Adrenal gland (tissue), 12 donors: Measurements from ENCODE around the gene ELL2. TPM values are rescaled to one million over a fixed set of nuclear protein-coding genes. Genes with fewer than 3 reads are reported as not detected.
"Not testable (repeated sequence)": the region's sequence is repeated elsewhere in the genome, so short reads cannot be mapped to it uniquely, and the experiment has no call there.

Experiments used
- DNase-seq, 7 donors: peaks; one replicate each; pipeline ENCODE4 v3.0.0-alpha.2; 2019 to 2020
- H3K27ac ChIP-seq, 5 donors: fragments of 200-600 bp; sonication (generic) in 4 of 5; 1 replicate in 3 of 5; 2 replicates in 2 of 5; pipeline versions ENCODE4 v1.5.1 to v1.8.0; 2016 to 2020; ENCODE audit warnings: mild to moderate bottlenecking in 1 of 5
- H3K27me3 ChIP-seq: fragments of 200-600 bp; 2 replicates; pipeline ENCODE4 v1.8.0; 2021
- H3K36me3 ChIP-seq, 2 donors: fragments of 200-600 bp; replicated peaks in 1 of 2; 1 replicate in 1 of 2; 2 replicates in 1 of 2; pipeline versions ENCODE4 v1.5.1 to v1.8.0; 2018 to 2022
- H3K4me1 ChIP-seq, 2 donors: fragments of 200-600 bp; replicated peaks in 1 of 2; 1 replicate in 1 of 2; 2 replicates in 1 of 2; pipeline versions ENCODE4 v1.5.1 to v1.8.0; 2018 to 2021
- H3K4me3 ChIP-seq, 4 donors: fragments of 200-600 bp; sonication (generic) in 3 of 4; one replicate each; pipeline ENCODE4 v1.5.1; 2016 to 2018
- H3K9me3 ChIP-seq, 3 donors: fragments of 200-600 bp; sonication (generic) in 1 of 3; replicated peaks in 1 of 3; 1 replicate in 2 of 3; 2 replicates in 1 of 3; pipeline versions ENCODE4 v1.5.1 to v1.8.0; 2016 to 2021
- CTCF ChIP-seq, 6 experiments: fragments of 450-650 bp in 4 of 6; fragments of 200-600 bp in 2 of 6; sonication (generic) in 1 of 6; IDR thresholded peaks; 1 replicate in 5 of 6; 2 replicates in 1 of 6; pipeline versions ENCODE4 v1.5.1 to v1.8.0; 2016 to 2021; ENCODE audit warnings: antibody characterized with exemption in 6 of 6, mild to moderate bottlenecking in 2 of 6, moderate library complexity in 1 of 6
- POLR2A ChIP-seq, 2 donors: fragments of 450-650 bp; IDR thresholded peaks; one replicate each; pipeline ENCODE4 v1.6.1; 2017; ENCODE audit warnings: antibody characterized with exemption in 2 of 2, mild to moderate bottlenecking in 2 of 2, moderate library complexity in 1 of 2
- WGBS, 4 donors: extraction: QIAGEN DNeasy Blood & Tissue Kit in 2 of 4; methylation state at CpG; one replicate each; pipeline versions ENCODE4 v1.1.5 to v1.1.7; 2013 to 2017; 5-methylcytosine and 5-hydroxymethylcytosine counted together
- intact Hi-C, 2 donors: fragments of 100-400 bp; cut with DNase I; formaldehyde crosslinking; loops; one replicate each; pipeline versions ENCODE4 v1.14.1 to v1.15.0; 2022 to 2023
- polyA plus RNA-seq, 3 donors: library from polyadenylated mRNA; stranded (reverse); fragments of 200-250 nt in 2 of 3; fragments of 350-450 nt in 1 of 3; fragmentation: Illumina TruSeq in 1 of 3; extraction: RNeasy Lipid Tissue Mini Kit (QIAGEN cat#74804) in 1 of 3; gene quantifications; one replicate each; pipeline ENCODE4 v1.2.3, GENCODE V29; 2013 to 2014
- total RNA-seq, 9 donors: library from RNA; depleted of rRNA in 4 of 9; stranded (reverse); fragments of >200 nt in 4 of 9; fragments of 120-200 nt in 1 of 9; fragmentation: NEBNext Ultra II Directional in 1 of 9; extraction: Animal tissue kit (Norgen Biotek cat#: 25700) in 1 of 9; gene quantifications; one replicate each; pipeline versions ENCODE4 v1.1.0 to v1.2.4, GENCODE V29; 2013 to 2023
- donor health status: healthy with polysubstance abuse.
- donor health status: Bipolar disorder and iron deficiency.
- donor health status: DM: yes; HTN: yes; CAD: no.
- donor health status: DM: no; HTN: no; CAD: no.
- donor health status: DM: no; HTN: no; CAD: no.
- donor health status: DM: yes; HTN: yes; CAD: no.

ELL2 gene
- total and polyA plus RNA-seq, 12 donors, result 3.4 to 27.5 (median 14.5) TPM

- Histone ChIP-seq H3K4me3 (no peak overlapping the region), H3K27me3 (no peaks in the 10 kb centered on the region), H3K9me3 (no peaks in the 10 kb centered on the region), H3K4me1 (peaks cover 0 to 11% of the 10 kb centered on the region in 2 donors), H3K36me3 (no peaks in the 10 kb centered on the region), H3K27ac (no peak overlapping the region)
- TF ChIP-seq POLR2A (IDR thresholded peaks at IDR 0.05) (no peak), CTCF (IDR thresholded peaks at IDR 0.05) (no peak)
- no peak for DNase-seq
- intact Hi-C loops, result no loop called here
- WGBS, 4 donors, result 89 to 92% (median 89%) methylated on average over 3 of the region's 3 CpGs
These were observed 30.4 kb downstream of the ELL2 start for GRCh38 chr5:95931079-95931833.

GRCh38 chr5:95930141-95930930 lies 31.3 kb downstream of the ELL2 start:
- Histone ChIP-seq H3K9me3 (no peaks in the 10 kb centered on the region), H3K36me3 (no peaks in the 10 kb centered on the region), H3K27me3 (no peaks in the 10 kb centered on the region), H3K27ac (no peak overlapping the region), H3K4me1 (peaks cover 0 to 11% of the 10 kb centered on the region in 2 donors), H3K4me3 (no peak overlapping the region)
- WGBS, 4 donors, result 81 to 92% (median 86%) methylated on average over 4 of the region's 4 CpGs
- intact Hi-C loops, result no loop called here
- TF ChIP-seq CTCF (IDR thresholded peaks at IDR 0.05) (no peak), POLR2A (IDR thresholded peaks at IDR 0.05) (no peak)
- no peak for DNase-seq

- H3K4me1 ChIP-seq, result peaks cover 0 to 11% of the 10 kb centered on the region in 2 donors
- WGBS, 4 donors, result 97 to 99% (median 98%) methylated on average over 7 of the region's 7 CpGs
- no peak for DNase-seq
- intact Hi-C loops, result no loop called here
- no peak overlapping the region for H3K4me3 ChIP-seq
- H3K27me3 ChIP-seq, result no peaks in the 10 kb centered on the region
- no peaks in the 10 kb centered on the region for H3K36me3 ChIP-seq
- H3K9me3 ChIP-seq, result no peaks in the 10 kb centered on the region
- TF ChIP-seq POLR2A (IDR thresholded peaks at IDR 0.05) (no peak), CTCF (IDR thresholded peaks at IDR 0.05) (no peak)
- no peak overlapping the region for H3K27ac ChIP-seq
These were observed 32.9 kb downstream of the ELL2 start for GRCh38 chr5:95928724-95929253.

- Histone ChIP-seq H3K36me3 (no peaks in the 10 kb centered on the region), H3K4me1 (peaks cover 0 to 11% of the 10 kb centered on the region in 2 donors), H3K9me3 (no peaks in the 10 kb centered on the region), H3K27ac (no peak overlapping the region), H3K27me3 (no peaks in the 10 kb centered on the region), H3K4me3 (no peak overlapping the region)
- intact Hi-C loops, result no loop called here
- TF ChIP-seq POLR2A (IDR thresholded peaks at IDR 0.05) (no peak), CTCF (IDR thresholded peaks at IDR 0.05) (no peak)
- WGBS, 4 donors, result 80 to 85% (median 82%) methylated on average over 6 of the region's 6 CpGs
- no peak for DNase-seq
These were observed 33.5 kb downstream of the ELL2 start for GRCh38 chr5:95927927-95928723.

- H3K27ac ChIP-seq, H3K4me3 ChIP-seq, H3K9me3 ChIP-seq, DNase-seq, H3K36me3 ChIP-seq, H3K27me3 ChIP-seq, intact Hi-C loops: not testable (repeated sequence)
- peaks cover 0 to 11% of the 10 kb centered on the region in 2 donors for H3K4me1 ChIP-seq
- WGBS, 4 donors, result 77 to 88% (median 85%) methylated on average over 10 to 12 of the region's 13 CpGs
These were observed 34.4 kb downstream of the ELL2 start for GRCh38 chr5:95927300-95927699.
